Panc1 (cell line): ENCODE measurements around the gene SEZ6L. TPM values are rescaled to one million over a fixed set of nuclear protein-coding genes. Genes with fewer than 3 reads are reported as not detected.

Source experiments
- ATAC-seq: fragments of 200-7000 bp; cut with Tn5 transposase; 2 replicates; pipeline ENCODE4 v1.9.1; 2020; ENCODE audit warnings: mild to moderate bottlenecking, moderate library complexity
- BruUV-seq: library from RNA; stranded (reverse); fragments of 400-500 nt; replicated peaks from 2 replicates; lab custom pipeline; 2021; lab: Mats Ljungman, UMichigan
- CTCF ChIA-PET: fragments of 300-600 bp; sonication (Branson Sonifier 250); formaldehyde crosslinking; loops from one replicate; lab custom pipeline; 2022; ENCODE audit warnings: antibody characterized with exemption; lab: Charles Lee
- POLR2A ChIA-PET: fragments of 300-600 bp; sonication (Branson Sonifier 250); formaldehyde crosslinking; loops from one replicate; lab custom pipeline; 2022; ENCODE audit warnings: antibody characterized with exemption; lab: Charles Lee
- DNase-seq: peaks from one replicate; pipeline ENCODE4 v3.0.0-alpha.2; 2010; ENCODE audit warnings: low read depth, low spot score
- H3K27ac ChIP-seq: 2 replicates; pipeline ENCODE4 v1.5.1; 2011; ENCODE audit warnings: mild to moderate bottlenecking, low read length, inconsistent platforms
- H3K27me3 ChIP-seq: fragments of 200-500 bp; sonication (Bioruptor generic); 2 replicates; pipeline ENCODE4 v1.6.0; 2014; ENCODE audit warnings: low read length, inconsistent platforms; ENCODE audit not compliant: control insufficient read depth, insufficient read depth
- H3K36me3 ChIP-seq: fragments of 200-500 bp; sonication (Bioruptor generic); 2 replicates; pipeline ENCODE4 v1.5.1; 2014; ENCODE audit warnings: inconsistent platforms, mild to moderate bottlenecking, low read length, moderate library complexity; ENCODE audit not compliant: control insufficient read depth, insufficient read depth
- H3K4me1 ChIP-seq: 2 replicates; pipeline ENCODE4 v1.5.1; 2011; ENCODE audit warnings: inconsistent platforms, mild to moderate bottlenecking, low read length, moderate library complexity; ENCODE audit not compliant: control insufficient read depth, insufficient read depth
- H3K4me3 ChIP-seq, 2 experiments: 2 replicates each; pipeline ENCODE4 v1.5.1; 2011 to 2012; ENCODE audit warnings: low read depth in 2 of 2, low read length in 2 of 2, mild to moderate bottlenecking in 2 of 2, inconsistent platforms in 1 of 2, moderate library complexity in 1 of 2
- H3K9me3 ChIP-seq: fragments of 200-500 bp; sonication (Bioruptor generic); 2 replicates; pipeline ENCODE4 v1.5.1; 2014; ENCODE audit warnings: low read depth, mild to moderate bottlenecking, inconsistent platforms, low read length, moderate library complexity; ENCODE audit not compliant: control insufficient read depth, insufficient read depth
- POLR2AphosphoS5 ChIP-seq: IDR thresholded peaks from 2 replicates; pipeline ENCODE4 v1.6.1; 2012; ENCODE audit warnings: mild to moderate bottlenecking, low read depth, low read length, moderate library complexity
- SIN3A ChIP-seq: IDR thresholded peaks from 2 replicates; pipeline ENCODE4 v1.6.1; 2012; ENCODE audit warnings: low read depth, mild to moderate bottlenecking, low read length, moderate library complexity, borderline replicate concordance; ENCODE audit not compliant: insufficient read depth
- TCF7L2 ChIP-seq: IDR thresholded peaks from 2 replicates; pipeline ENCODE4 v1.6.1; 2011; ENCODE audit warnings: mild to moderate bottlenecking, low read depth, low read length, inconsistent platforms
- in situ Hi-C: cut with HindIII; loops from 2 replicates; pipeline ENCODE4 v1.10.0; 2016; ENCODE audit warnings: low sequenced_read_pairs, low pct_unique_long_range_greater_than_20kb
- intact Hi-C: fragments of 100-400 bp; cut with micrococcal nuclease; formaldehyde crosslinking; loops from one replicate; pipeline ENCODE4 v1.10.0; 2022; ENCODE audit not compliant: unreplicated experiment
- total RNA-seq: library from RNA; stranded (reverse); gene quantifications from one replicate; pipeline ENCODE4 v1.2.1, GENCODE V29; 2021; ENCODE audit not compliant: unreplicated experiment
- TF ChIP-seq, protein P1 (sequence below): fragments of 450-650 bp; IDR thresholded peaks from 2 replicates; pipeline ENCODE4 v1.5.1; 2017; ENCODE audit warnings: mild to moderate bottlenecking
- TF ChIP-seq, protein P2 (sequence below), 2 experiments: IDR thresholded peaks; 2 replicates each; pipeline ENCODE4 v1.6.1; 2011 to 2012; ENCODE audit warnings: low read depth in 2 of 2, control low read depth in 1 of 2, low read length in 1 of 2, mild to moderate bottlenecking in 1 of 2, moderate library complexity in 1 of 2; ENCODE audit not compliant: insufficient read depth in 1 of 2

The SEZ6L gene
- total RNA-seq, 1 experiment from 2014 or later, result not detected

DNA sequence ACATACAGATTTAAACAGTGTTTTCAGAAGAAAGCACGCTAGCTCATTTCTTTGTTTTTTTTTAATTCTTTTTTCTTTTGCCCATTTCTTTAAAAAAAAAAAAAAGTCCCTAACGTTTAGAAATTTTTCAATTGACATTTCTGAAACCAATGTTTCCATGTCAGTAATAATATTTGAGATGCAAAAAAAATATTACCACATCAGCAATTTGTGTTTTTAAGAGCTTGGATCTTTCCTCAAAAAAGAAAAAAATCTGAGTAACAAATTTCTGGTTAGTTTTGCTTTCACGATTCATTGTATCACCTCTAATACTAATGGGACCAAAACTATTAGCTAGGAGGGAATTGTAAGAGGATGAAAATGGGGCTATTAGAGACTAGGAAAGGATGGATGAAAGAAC is 219.9 kb downstream of the SEZ6L start:
- intact Hi-C loops (no loop called here), in situ Hi-C loops (no loop called here)
- Histone ChIP-seq H3K27me3 (no peaks in the 10 kb centered on the region; the same call in 1 of the 2 replicates), H3K9me3 (no peaks in the 10 kb centered on the region), H3K27ac (no peak overlapping the region), H3K4me1 (no peaks in the 10 kb centered on the region), H3K4me3 (no peak overlapping the region), H3K36me3 (no peaks in the 10 kb centered on the region)
- POLR2A ChIA-PET, result interaction anchor here (0.6 to 0.7 kb wide), 2 partner anchors 218 to 409 kb away, joined by 6 to 10 read pairs; no protein-coding TSS in a partner anchor
- TF ChIP-seq, protein P1, sequence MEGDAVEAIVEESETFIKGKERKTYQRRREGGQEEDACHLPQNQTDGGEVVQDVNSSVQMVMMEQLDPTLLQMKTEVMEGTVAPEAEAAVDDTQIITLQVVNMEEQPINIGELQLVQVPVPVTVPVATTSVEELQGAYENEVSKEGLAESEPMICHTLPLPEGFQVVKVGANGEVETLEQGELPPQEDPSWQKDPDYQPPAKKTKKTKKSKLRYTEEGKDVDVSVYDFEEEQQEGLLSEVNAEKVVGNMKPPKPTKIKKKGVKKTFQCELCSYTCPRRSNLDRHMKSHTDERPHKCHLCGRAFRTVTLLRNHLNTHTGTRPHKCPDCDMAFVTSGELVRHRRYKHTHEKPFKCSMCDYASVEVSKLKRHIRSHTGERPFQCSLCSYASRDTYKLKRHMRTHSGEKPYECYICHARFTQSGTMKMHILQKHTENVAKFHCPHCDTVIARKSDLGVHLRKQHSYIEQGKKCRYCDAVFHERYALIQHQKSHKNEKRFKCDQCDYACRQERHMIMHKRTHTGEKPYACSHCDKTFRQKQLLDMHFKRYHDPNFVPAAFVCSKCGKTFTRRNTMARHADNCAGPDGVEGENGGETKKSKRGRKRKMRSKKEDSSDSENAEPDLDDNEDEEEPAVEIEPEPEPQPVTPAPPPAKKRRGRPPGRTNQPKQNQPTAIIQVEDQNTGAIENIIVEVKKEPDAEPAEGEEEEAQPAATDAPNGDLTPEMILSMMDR, result no peak
- TF ChIP-seq POLR2AphosphoS5 (no peak), SIN3A (no peak), TCF7L2 (no peak)
- TF ChIP-seq, protein P2, sequence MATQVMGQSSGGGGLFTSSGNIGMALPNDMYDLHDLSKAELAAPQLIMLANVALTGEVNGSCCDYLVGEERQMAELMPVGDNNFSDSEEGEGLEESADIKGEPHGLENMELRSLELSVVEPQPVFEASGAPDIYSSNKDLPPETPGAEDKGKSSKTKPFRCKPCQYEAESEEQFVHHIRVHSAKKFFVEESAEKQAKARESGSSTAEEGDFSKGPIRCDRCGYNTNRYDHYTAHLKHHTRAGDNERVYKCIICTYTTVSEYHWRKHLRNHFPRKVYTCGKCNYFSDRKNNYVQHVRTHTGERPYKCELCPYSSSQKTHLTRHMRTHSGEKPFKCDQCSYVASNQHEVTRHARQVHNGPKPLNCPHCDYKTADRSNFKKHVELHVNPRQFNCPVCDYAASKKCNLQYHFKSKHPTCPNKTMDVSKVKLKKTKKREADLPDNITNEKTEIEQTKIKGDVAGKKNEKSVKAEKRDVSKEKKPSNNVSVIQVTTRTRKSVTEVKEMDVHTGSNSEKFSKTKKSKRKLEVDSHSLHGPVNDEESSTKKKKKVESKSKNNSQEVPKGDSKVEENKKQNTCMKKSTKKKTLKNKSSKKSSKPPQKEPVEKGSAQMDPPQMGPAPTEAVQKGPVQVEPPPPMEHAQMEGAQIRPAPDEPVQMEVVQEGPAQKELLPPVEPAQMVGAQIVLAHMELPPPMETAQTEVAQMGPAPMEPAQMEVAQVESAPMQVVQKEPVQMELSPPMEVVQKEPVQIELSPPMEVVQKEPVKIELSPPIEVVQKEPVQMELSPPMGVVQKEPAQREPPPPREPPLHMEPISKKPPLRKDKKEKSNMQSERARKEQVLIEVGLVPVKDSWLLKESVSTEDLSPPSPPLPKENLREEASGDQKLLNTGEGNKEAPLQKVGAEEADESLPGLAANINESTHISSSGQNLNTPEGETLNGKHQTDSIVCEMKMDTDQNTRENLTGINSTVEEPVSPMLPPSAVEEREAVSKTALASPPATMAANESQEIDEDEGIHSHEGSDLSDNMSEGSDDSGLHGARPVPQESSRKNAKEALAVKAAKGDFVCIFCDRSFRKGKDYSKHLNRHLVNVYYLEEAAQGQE (IDR thresholded peaks at IDR 0.05; ENCODE audit: insufficient read depth in 1 of 2, low read depth in 2 of 2, low read length in 1 of 2), result no peak
- no peak for DNase-seq
- no peak for ATAC-seq
- CTCF ChIA-PET, result interaction anchor here (0.8 kb wide), 1 partner anchor 303 kb away, joined by 3 read pairs; no protein-coding TSS in a partner anchor
- no TSS peak for BruUV-seq

DNA sequence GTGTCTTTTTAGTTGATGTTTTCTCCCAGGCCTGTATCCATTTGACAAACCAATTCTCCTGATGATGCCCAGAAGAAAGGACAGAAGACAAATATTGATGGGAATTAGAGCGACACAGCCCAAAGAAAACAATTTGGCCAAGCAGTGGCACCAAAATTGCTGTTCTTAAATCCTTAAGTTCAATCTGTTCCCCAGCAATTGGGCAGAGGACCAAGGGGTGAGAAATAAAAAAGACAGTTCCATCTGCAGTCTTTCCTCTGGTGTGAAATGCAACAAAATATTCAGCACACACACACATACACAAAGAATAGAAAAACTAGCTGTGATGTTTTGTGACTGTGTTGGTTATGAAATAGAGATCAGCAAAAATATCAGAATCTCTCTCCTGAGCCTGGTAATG is 221.8 kb downstream of the SEZ6L start:
- ChIA-PET CTCF (no interaction called here), POLR2A (no interaction called here)
- DNase-seq, result no peak
- no peaks in the 10 kb centered on the region for H3K4me1 ChIP-seq
- in situ Hi-C loops (no loop called here), intact Hi-C loops (no loop called here)
- H3K27ac ChIP-seq, result no peak overlapping the region
- no TSS peak for BruUV-seq
- TF ChIP-seq SIN3A (no peak), POLR2AphosphoS5 (no peak), TCF7L2 (no peak)
- TF ChIP-seq, protein P1, result no peak
- TF ChIP-seq, protein P2 (IDR thresholded peaks at IDR 0.05; ENCODE audit: insufficient read depth in 1 of 2, low read depth in 2 of 2, low read length in 1 of 2), result no peak
- H3K9me3 ChIP-seq, result no peaks in the 10 kb centered on the region
- H3K4me3 ChIP-seq, result no peak overlapping the region
- no peaks in the 10 kb centered on the region for H3K36me3 ChIP-seq
- no peaks in the 10 kb centered on the region; the same call in 1 of the 2 replicates for H3K27me3 ChIP-seq
- no peak for ATAC-seq
